Neural cell (in vitro differentiated cells): ENCODE measurements around the gene RNF26. TPM values are rescaled to one million over a fixed set of nuclear protein-coding genes. Genes with fewer than 3 reads are reported as not detected.

Experiments
- H2AFZ ChIP-seq: fragments of 200-600, 300-800 bp; sonication (generic), shearing (Covaris generic); 2 replicates; pipeline ENCODE4 v1.6.0; 2014; ENCODE audit warnings: low read depth, mild to moderate bottlenecking, antibody characterized with exemption, low read length, moderate library complexity
- H3F3A ChIP-seq: fragments of 200-600 bp; shearing (Covaris generic); 2 replicates; pipeline ENCODE4 v1.6.1; 2016; ENCODE audit warnings: mild to moderate bottlenecking, moderate library complexity, mixed read lengths, antibody characterized with exemption, low read length; ENCODE audit not compliant: insufficient read depth, poor library complexity, severe bottlenecking
- H3K27ac ChIP-seq: fragments of 200-600, 300-800 bp; sonication (generic), shearing (Covaris generic); 2 replicates; pipeline ENCODE4 v1.5.1; 2014; ENCODE audit warnings: mild to moderate bottlenecking, low read length, moderate library complexity
- H3K27me3 ChIP-seq: fragments of 300-800, 200-600 bp; sonication (generic), shearing (Covaris generic); 2 replicates; pipeline ENCODE4 v1.6.0; 2014; ENCODE audit warnings: mild to moderate bottlenecking, low read depth, low read length, moderate library complexity; ENCODE audit not compliant: insufficient read depth
- H3K36me3 ChIP-seq: fragments of 300-800, 200-600 bp; sonication (generic), shearing (Covaris generic); 2 replicates; pipeline ENCODE4 v1.5.1; 2014; ENCODE audit warnings: mild to moderate bottlenecking, antibody characterized with exemption, low read length, moderate library complexity; ENCODE audit not compliant: insufficient read depth
- H3K4me2 ChIP-seq: fragments of 300-800, 200-600 bp; sonication (generic), shearing (Covaris generic); 2 replicates; pipeline ENCODE4 v1.6.0; 2014; ENCODE audit warnings: mild to moderate bottlenecking, low read length
- H3K4me3 ChIP-seq: fragments of 300-800, 200-600 bp; sonication (generic), shearing (Covaris generic); 2 replicates; pipeline ENCODE4 v1.5.1; 2014; ENCODE audit warnings: mild to moderate bottlenecking, low read length, moderate library complexity
- H3K79me2 ChIP-seq: fragments of 200-600 bp; shearing (Covaris generic); replicated peaks from 2 replicates; pipeline ENCODE4 v1.6.0; 2014; ENCODE audit warnings: mild to moderate bottlenecking, low read length, moderate library complexity; ENCODE audit not compliant: insufficient read depth
- H3K9ac ChIP-seq: fragments of 300-800, 200-600 bp; sonication (generic), shearing (Covaris generic); 2 replicates; pipeline ENCODE4 v1.6.1; 2016; ENCODE audit warnings: mild to moderate bottlenecking, low read length, mixed read lengths
- H3K9me2 ChIP-seq: fragments of 200-600 bp; shearing (Covaris generic); 2 replicates; pipeline ENCODE4 v1.6.1; 2016; ENCODE audit warnings: mild to moderate bottlenecking, low read length, mixed read lengths; ENCODE audit not compliant: insufficient read depth
- H3K9me3 ChIP-seq: fragments of 200-600, 300-800 bp; sonication (generic), shearing (Covaris generic); 2 replicates; pipeline ENCODE4 v1.6.1; 2016; ENCODE audit warnings: mild to moderate bottlenecking, mixed run types, low read length, moderate library complexity, mixed read lengths
- H4K20me1 ChIP-seq: fragments of 200-600 bp; shearing (Covaris generic); 2 replicates; pipeline ENCODE4 v1.6.1; 2016; ENCODE audit warnings: mild to moderate bottlenecking, mixed run types; ENCODE audit not compliant: insufficient read depth
- EP300 ChIP-seq: fragments of 450-650 bp; conservative IDR thresholded peaks from 2 replicates; pipeline ENCODE4 v1.6.1; 2014; ENCODE audit warnings: antibody characterized with exemption, mild to moderate bottlenecking, moderate library complexity; ENCODE audit not compliant: poor library complexity, severe bottlenecking
- EZH2 ChIP-seq: fragments of 200-600, 300-800 bp; shearing (Covaris generic), sonication (generic); IDR thresholded peaks from 2 replicates; pipeline ENCODE4 v1.6.1; 2014; ENCODE audit warnings: antibody characterized with exemption, low read length, borderline replicate concordance, mild to moderate bottlenecking; ENCODE audit not compliant: insufficient read depth, poor library complexity, severe bottlenecking
- MXI1 ChIP-seq: fragments of 450-650 bp; conservative IDR thresholded peaks from 2 replicates; pipeline ENCODE4 v1.6.1; 2014; ENCODE audit warnings: antibody characterized with exemption, mild to moderate bottlenecking; ENCODE audit not compliant: poor library complexity, severe bottlenecking
- POLR2AphosphoS5 ChIP-seq: IDR thresholded peaks from 2 replicates; pipeline ENCODE4 v1.6.1; 2012
- RAD21 ChIP-seq: fragments of 450-650 bp; conservative IDR thresholded peaks from 2 replicates; pipeline ENCODE4 v1.6.1; 2014; ENCODE audit warnings: antibody characterized with exemption, mild to moderate bottlenecking, moderate library complexity
- SMC3 ChIP-seq: fragments of 450-650 bp; conservative IDR thresholded peaks from 2 replicates; pipeline ENCODE4 v1.6.1; 2014; ENCODE audit warnings: antibody characterized with exemption, mild to moderate bottlenecking, moderate library complexity; ENCODE audit not compliant: poor library complexity
- TAF1 ChIP-seq: IDR thresholded peaks from 2 replicates; pipeline ENCODE4 v1.6.1; 2012; ENCODE audit warnings: low read depth
- polyA plus RNA-seq: library from polyadenylated mRNA; depleted of rRNA; stranded (reverse); fragments of >200 nt; gene quantifications from 2 replicates; pipeline ENCODE4 v1.2.3, GENCODE V29; 2014
- TF ChIP-seq, protein P1 (sequence below): fragments of 450-650 bp; IDR thresholded peaks from 2 replicates; pipeline ENCODE4 v1.5.1; 2014; ENCODE audit warnings: antibody characterized with exemption, mild to moderate bottlenecking, moderate library complexity; ENCODE audit not compliant: poor library complexity, severe bottlenecking
- TF ChIP-seq, protein P2 (sequence below): IDR thresholded peaks from 2 replicates; pipeline ENCODE4 v1.6.1; 2012; ENCODE audit warnings: borderline replicate concordance

The RNF26 gene
- polyA plus RNA-seq, 1 donor from 2014 or later, result 2.6 TPM

DNA sequence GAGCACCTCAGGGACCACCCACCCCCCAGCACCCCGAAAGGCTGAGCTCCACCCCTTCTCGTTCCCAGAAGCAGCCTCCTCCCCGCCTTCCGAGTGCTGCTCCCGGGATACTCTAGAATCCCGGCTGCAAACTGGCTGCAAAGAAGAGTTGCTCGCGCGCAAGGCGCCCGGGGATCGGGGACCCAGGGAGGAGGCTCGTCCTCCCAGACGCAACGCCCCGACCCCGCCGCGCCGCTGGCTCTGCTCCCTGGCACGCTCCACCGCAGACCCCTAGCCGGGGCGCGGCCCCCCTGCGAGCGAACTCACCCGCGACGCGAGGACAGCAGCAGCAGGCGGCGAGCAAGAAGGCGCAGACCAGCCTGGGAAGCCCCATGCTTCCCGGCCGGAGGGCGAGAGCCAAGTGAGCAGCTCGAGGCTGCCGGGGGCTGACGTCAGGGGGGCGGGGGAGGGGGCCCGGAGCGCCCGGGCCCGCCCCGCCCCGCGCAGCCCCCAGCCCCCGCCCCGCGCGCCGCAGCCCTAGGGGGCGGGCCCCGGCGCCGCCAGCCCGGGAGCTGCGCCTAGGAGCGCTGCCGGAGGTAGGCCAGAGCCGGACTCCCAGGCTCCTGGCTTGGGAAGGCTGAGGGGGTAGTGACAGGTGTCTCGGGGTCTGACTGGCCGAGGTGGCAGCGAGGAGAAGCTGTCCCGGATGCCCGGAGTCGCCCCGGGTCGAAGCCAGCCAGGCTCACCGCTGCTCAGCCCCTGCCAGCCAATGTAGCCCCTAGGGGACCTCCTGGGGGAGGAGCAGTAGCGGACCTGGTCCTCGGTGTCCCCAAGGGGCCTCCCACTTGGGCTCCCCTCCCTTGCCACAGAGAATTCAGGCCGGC lies 17.4 kb upstream of the RNF26 start, which contains the start of gene MCAM:
Gene MCAM, minus strand, starts transcription at position 402 of the 863 bp plus-strand sequence. Its CDS starts 29 bp downstream, at position 373.
- H3K27me3 ChIP-seq, result peaks cover 29% of the 10 kb centered on the region
- no peaks in the 10 kb centered on the region for H3K36me3 ChIP-seq
- peak within 1 kb of the TSS; percentile 50 for H3K9ac ChIP-seq
- H3K27ac ChIP-seq, result no peak within 1 kb of the TSS
- H3K9me3 ChIP-seq, result no peaks in the 10 kb centered on the region
- H2AFZ ChIP-seq, result peak within 1 kb of the TSS; percentile 33
- TF ChIP-seq POLR2AphosphoS5 (no peak), SMC3 (no peak), EZH2 (no peak), RAD21 (no peak), MXI1 (no peak), TAF1 (no peak), EP300 (no peak)
- TF ChIP-seq, protein P1, sequence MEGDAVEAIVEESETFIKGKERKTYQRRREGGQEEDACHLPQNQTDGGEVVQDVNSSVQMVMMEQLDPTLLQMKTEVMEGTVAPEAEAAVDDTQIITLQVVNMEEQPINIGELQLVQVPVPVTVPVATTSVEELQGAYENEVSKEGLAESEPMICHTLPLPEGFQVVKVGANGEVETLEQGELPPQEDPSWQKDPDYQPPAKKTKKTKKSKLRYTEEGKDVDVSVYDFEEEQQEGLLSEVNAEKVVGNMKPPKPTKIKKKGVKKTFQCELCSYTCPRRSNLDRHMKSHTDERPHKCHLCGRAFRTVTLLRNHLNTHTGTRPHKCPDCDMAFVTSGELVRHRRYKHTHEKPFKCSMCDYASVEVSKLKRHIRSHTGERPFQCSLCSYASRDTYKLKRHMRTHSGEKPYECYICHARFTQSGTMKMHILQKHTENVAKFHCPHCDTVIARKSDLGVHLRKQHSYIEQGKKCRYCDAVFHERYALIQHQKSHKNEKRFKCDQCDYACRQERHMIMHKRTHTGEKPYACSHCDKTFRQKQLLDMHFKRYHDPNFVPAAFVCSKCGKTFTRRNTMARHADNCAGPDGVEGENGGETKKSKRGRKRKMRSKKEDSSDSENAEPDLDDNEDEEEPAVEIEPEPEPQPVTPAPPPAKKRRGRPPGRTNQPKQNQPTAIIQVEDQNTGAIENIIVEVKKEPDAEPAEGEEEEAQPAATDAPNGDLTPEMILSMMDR, result no peak
- TF ChIP-seq, protein P2, sequence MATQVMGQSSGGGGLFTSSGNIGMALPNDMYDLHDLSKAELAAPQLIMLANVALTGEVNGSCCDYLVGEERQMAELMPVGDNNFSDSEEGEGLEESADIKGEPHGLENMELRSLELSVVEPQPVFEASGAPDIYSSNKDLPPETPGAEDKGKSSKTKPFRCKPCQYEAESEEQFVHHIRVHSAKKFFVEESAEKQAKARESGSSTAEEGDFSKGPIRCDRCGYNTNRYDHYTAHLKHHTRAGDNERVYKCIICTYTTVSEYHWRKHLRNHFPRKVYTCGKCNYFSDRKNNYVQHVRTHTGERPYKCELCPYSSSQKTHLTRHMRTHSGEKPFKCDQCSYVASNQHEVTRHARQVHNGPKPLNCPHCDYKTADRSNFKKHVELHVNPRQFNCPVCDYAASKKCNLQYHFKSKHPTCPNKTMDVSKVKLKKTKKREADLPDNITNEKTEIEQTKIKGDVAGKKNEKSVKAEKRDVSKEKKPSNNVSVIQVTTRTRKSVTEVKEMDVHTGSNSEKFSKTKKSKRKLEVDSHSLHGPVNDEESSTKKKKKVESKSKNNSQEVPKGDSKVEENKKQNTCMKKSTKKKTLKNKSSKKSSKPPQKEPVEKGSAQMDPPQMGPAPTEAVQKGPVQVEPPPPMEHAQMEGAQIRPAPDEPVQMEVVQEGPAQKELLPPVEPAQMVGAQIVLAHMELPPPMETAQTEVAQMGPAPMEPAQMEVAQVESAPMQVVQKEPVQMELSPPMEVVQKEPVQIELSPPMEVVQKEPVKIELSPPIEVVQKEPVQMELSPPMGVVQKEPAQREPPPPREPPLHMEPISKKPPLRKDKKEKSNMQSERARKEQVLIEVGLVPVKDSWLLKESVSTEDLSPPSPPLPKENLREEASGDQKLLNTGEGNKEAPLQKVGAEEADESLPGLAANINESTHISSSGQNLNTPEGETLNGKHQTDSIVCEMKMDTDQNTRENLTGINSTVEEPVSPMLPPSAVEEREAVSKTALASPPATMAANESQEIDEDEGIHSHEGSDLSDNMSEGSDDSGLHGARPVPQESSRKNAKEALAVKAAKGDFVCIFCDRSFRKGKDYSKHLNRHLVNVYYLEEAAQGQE, result no peak
- peak within 1 kb of the TSS; percentile 78 for H3K4me3 ChIP-seq
- no peaks in the 10 kb centered on the region for H3K9me2 ChIP-seq
- H3K79me2 ChIP-seq, result no peaks in the 10 kb centered on the region
- H3K4me2 ChIP-seq, result peak within 1 kb of the TSS; percentile 62
- no peaks in the 10 kb centered on the region for H3F3A ChIP-seq
- H4K20me1 ChIP-seq, result no peaks in the 10 kb centered on the region

DNA sequence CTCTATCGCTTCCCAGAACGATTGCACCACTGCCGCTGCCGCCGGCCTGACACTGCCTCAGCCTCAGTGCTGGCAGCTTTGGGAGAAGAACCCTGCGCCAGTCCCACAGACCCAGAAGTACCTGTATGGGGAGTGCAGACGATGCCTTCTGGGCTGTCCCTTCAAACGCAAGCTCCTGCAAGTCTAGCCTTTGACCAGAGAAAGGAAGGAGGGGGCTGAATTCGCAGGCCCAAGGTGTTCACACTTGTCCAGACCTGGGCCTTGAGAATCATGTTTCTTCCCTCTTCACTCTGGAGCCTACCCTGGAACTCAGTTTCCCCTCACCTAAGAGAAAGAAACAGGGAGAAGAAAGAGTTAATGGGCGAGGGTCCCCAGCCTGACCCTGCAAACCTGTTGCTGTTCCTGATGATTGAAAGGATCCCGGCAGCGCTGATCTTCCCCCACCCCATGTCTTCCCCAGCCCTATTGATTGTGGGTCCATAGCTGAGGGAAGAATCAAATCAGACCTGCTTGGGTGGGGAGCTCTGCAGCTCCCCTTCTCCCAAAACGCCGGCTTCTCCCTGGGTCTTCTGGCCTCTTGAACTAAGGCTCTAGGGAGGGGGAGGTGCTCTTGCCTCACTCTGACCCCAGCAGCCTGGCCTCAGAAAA lies 16.6 kb upstream of the RNF26 start:
- H3K27ac ChIP-seq, result no peak overlapping the region

More for the DNA sequence above, 16.6 kb upstream of the RNF26 start:
- Histone ChIP-seq H3K36me3 (no peaks in the 10 kb centered on the region), H3K27me3 (peaks cover 29% of the 10 kb centered on the region), H3K9ac (no peak overlapping the region), H3K79me2 (no peaks in the 10 kb centered on the region), H2AFZ (no peak overlapping the region), H4K20me1 (no peaks in the 10 kb centered on the region), H3F3A (no peaks in the 10 kb centered on the region), H3K4me2 (no peak overlapping the region), H3K4me3 (peak overlapping the region; percentile 78), H3K9me2 (no peaks in the 10 kb centered on the region), H3K9me3 (no peaks in the 10 kb centered on the region)
- TF ChIP-seq RAD21, result no peak
- no peak for TF ChIP-seq EZH2
- TF ChIP-seq SMC3, result no peak
